Prostate gland (tissue), 2 donors: ENCODE measurements around the gene NUP133. TPM values are rescaled to one million over a fixed set of nuclear protein-coding genes. Genes with fewer than 3 reads are reported as not detected.
"Not testable (repeated sequence)": the region's sequence is repeated elsewhere in the genome, so short reads cannot be mapped to it uniquely, and the experiment has no call there.

Experiments used
- DNase-seq: peaks from one replicate; pipeline ENCODE4 v3.0.0-alpha.2; 2019; ENCODE audit warnings: low spot score
- H3K27ac ChIP-seq, 2 donors: fragments of 200-600 bp; sonication (generic); 2 replicates each; pipeline ENCODE4 v1.5.1; 2017 to 2019
- H3K27me3 ChIP-seq: fragments of 200-600 bp; sonication (generic); replicated peaks from 2 replicates; pipeline ENCODE4 v1.5.1; 2019; ENCODE audit not compliant: insufficient read depth
- H3K36me3 ChIP-seq, 2 donors: fragments of 200-600 bp; sonication (generic); 1 replicate in 1 of 2; 2 replicates in 1 of 2; pipeline versions ENCODE4 v1.5.1 to v1.8.1; 2017 to 2019
- H3K4me1 ChIP-seq: fragments of 200-600 bp; sonication (generic); replicated peaks from 2 replicates; pipeline ENCODE4 v1.5.1; 2019
- H3K4me3 ChIP-seq, 2 donors: fragments of 200-600 bp; sonication (generic); 2 replicates each; pipeline ENCODE4 v1.5.1; 2017 to 2019
- H3K9me3 ChIP-seq: fragments of 200-600 bp; sonication (generic); 2 replicates; pipeline ENCODE4 v1.5.1; 2017
- CTCF ChIP-seq, 4 experiments: fragments of 200-600 bp in 2 of 4; fragments of 450-650 bp in 2 of 4; sonication (generic) in 2 of 4; IDR thresholded peaks; 1 replicate in 3 of 4; 2 replicates in 1 of 4; pipeline ENCODE4 v1.5.1; 2016 to 2019; ENCODE audit warnings: antibody characterized with exemption in 4 of 4, mild to moderate bottlenecking in 2 of 4, moderate library complexity in 2 of 4
- POLR2A ChIP-seq: fragments of 450-650 bp; IDR thresholded peaks from one replicate; pipeline ENCODE4 v1.6.1; 2016; ENCODE audit warnings: antibody characterized with exemption, mild to moderate bottlenecking
- POLR2AphosphoS5 ChIP-seq: sonication (generic); formaldehyde crosslinking; IDR thresholded peaks from one replicate; pipeline ENCODE4 v1.6.1; 2017; ENCODE audit warnings: antibody characterized with exemption
- WGBS: methylation state at CpG from one replicate; pipeline ENCODE4 v1.1.5; 2018; 5-methylcytosine and 5-hydroxymethylcytosine counted together
- intact Hi-C: fragments of 100-400 bp; cut with DNase I; formaldehyde crosslinking; loops from one replicate; pipeline ENCODE4 v1.14.2; 2022
- total RNA-seq, 2 donors: library from RNA; depleted of rRNA; stranded (reverse); fragments of >200 nt; gene quantifications; one replicate each; pipeline ENCODE4 v1.1.0, GENCODE V29; 2016

Gene NUP133
- total RNA-seq, 2 donors from 2014 or later = 26.3 to 36.4 TPM

GRCh38 chr1:229427572-229427971, 80.6 kb downstream of the NUP133 start:
- H3K27me3 ChIP-seq = peaks cover 18% of the 10 kb centered on the region
- no peak for DNase-seq
- no peak overlapping the region for H3K27ac ChIP-seq
- no peaks in the 10 kb centered on the region for H3K9me3 ChIP-seq
- 91% methylated on average over 3 of the region's 3 CpGs for WGBS
- intact Hi-C loops = no loop called here
- peaks cover 12% of the 10 kb centered on the region for H3K4me1 ChIP-seq
- no peak overlapping the region for H3K4me3 ChIP-seq
- TF ChIP-seq POLR2AphosphoS5 (no peak), CTCF (IDR thresholded peaks at IDR 0.05) (no peak), POLR2A (no peak)
- H3K36me3 ChIP-seq = no peaks in the 10 kb centered on the region

- Histone ChIP-seq H3K4me1 (no peaks in the 10 kb centered on the region), H3K27ac (no peak overlapping the region), H3K9me3 (no peaks in the 10 kb centered on the region), H3K27me3 (peaks cover 2% of the 10 kb centered on the region), H3K36me3 (no peaks in the 10 kb centered on the region), H3K4me3 (no peak overlapping the region)
- no peak for TF ChIP-seq CTCF (IDR thresholded peaks at IDR 0.05)
- no peak for TF ChIP-seq POLR2A
- no peak for TF ChIP-seq POLR2AphosphoS5
- intact Hi-C loops = no loop called here
- 78% methylated on average over 2 of the region's 2 CpGs for WGBS
- DNase-seq = no peak
Observed at GRCh38 chr1:229425564-229426159, 82.5 kb downstream of the NUP133 start.

- no peak for TF ChIP-seq POLR2AphosphoS5
- no peak for TF ChIP-seq POLR2A
- TF ChIP-seq CTCF (IDR thresholded peaks at IDR 0.05) = no peak
- Histone ChIP-seq H3K4me1 (no peaks in the 10 kb centered on the region), H3K27me3 (no peaks in the 10 kb centered on the region), H3K27ac (no peak overlapping the region), H3K9me3 (no peaks in the 10 kb centered on the region), H3K36me3 (no peaks in the 10 kb centered on the region), H3K4me3 (no peak overlapping the region)
- WGBS = 66% methylated on average over 7 of the region's 7 CpGs
- intact Hi-C loops = no loop called here
- DNase-seq = no peak
Observed at GRCh38 chr1:229420765-229421164, 87.4 kb downstream of the NUP133 start.

- H3K4me1 ChIP-seq = no peaks in the 10 kb centered on the region
- H3K4me3 ChIP-seq = no peak overlapping the region
- intact Hi-C loops = no loop called here
- no peak overlapping the region for H3K27ac ChIP-seq
- no peaks in the 10 kb centered on the region for H3K27me3 ChIP-seq
- no peak for DNase-seq
- no peaks in the 10 kb centered on the region for H3K9me3 ChIP-seq
- WGBS = 90% methylated on average over 11 of the region's 11 CpGs
- TF ChIP-seq CTCF (IDR thresholded peaks at IDR 0.05) = no peak
- TF ChIP-seq POLR2A = no peak
- no peak for TF ChIP-seq POLR2AphosphoS5
- no peaks in the 10 kb centered on the region for H3K36me3 ChIP-seq
Observed at GRCh38 chr1:229420224-229420623, 87.9 kb downstream of the NUP133 start.

GRCh38 chr1:229418586-229418985, 89.6 kb downstream of the NUP133 start:
- DNase-seq, intact Hi-C loops, H3K27me3 ChIP-seq, H3K36me3 ChIP-seq, H3K4me3 ChIP-seq, H3K27ac ChIP-seq, H3K9me3 ChIP-seq, H3K4me1 ChIP-seq: not testable (repeated sequence)
- WGBS = 74% methylated on average over 6 of the region's 6 CpGs

- H3K9me3 ChIP-seq, H3K27ac ChIP-seq, H3K4me1 ChIP-seq, H3K27me3 ChIP-seq, H3K4me3 ChIP-seq, DNase-seq, intact Hi-C loops, H3K36me3 ChIP-seq: not testable (repeated sequence)
- 71% methylated on average over 5 of the region's 5 CpGs for WGBS
Observed at GRCh38 chr1:229412810-229413209, 95.3 kb downstream of the NUP133 start.
